K562 (cell line): ENCODE data around the gene ACOT9. TPM values are rescaled to one million over a fixed set of nuclear protein-coding genes. Genes with fewer than 3 reads are reported as not detected.
A peak's percentile ranks its signal among the peaks of the same experiment; 100 is the strongest.

ENCODE experiments used
- BRD9 ChIP-seq: fragments of 450-650 bp; IDR thresholded peaks from 2 replicates; pipeline ENCODE4 v1.6.1; 2018; ENCODE audit warnings: low read depth; ENCODE audit not compliant: partially characterized antibody
- CEBPZ ChIP-seq: fragments of 150-350 bp; IDR thresholded peaks from 2 replicates; pipeline ENCODE4 v1.6.1; 2014; ENCODE audit warnings: low read depth, mild to moderate bottlenecking, low read length, borderline replicate concordance
- E2F3 ChIP-seq: fragments of 250-450 bp; sonication (Bioruptor Pico); IDR thresholded peaks from 2 replicates; pipeline ENCODE4 v1.4.0; 2020; ENCODE audit warnings: mild to moderate bottlenecking
- E2F5 ChIP-seq: sonication (generic); formaldehyde crosslinking; IDR thresholded peaks from 2 replicates; pipeline ENCODE4 v1.8.0; 2022; ENCODE audit warnings: mild to moderate bottlenecking, missing genetic modification reagents
- IRF2 ChIP-seq: sonication (generic); formaldehyde crosslinking; IDR thresholded peaks from 2 replicates; pipeline ENCODE4 v1.8.1; 2022; ENCODE audit warnings: mild to moderate bottlenecking, missing genetic modification reagents
- MTF1 ChIP-seq: fragments of 250-450 bp; sonication (Bioruptor Pico); IDR thresholded peaks from 2 replicates; pipeline ENCODE4 v1.9.0; 2021; ENCODE audit warnings: moderate library complexity, mild to moderate bottlenecking, inconsistent platforms, borderline replicate concordance
- POLR2AphosphoS5 ChIP-seq: IDR thresholded peaks from 2 replicates; pipeline ENCODE4 v1.6.1; 2011; ENCODE audit warnings: mild to moderate bottlenecking, low read depth, low read length, moderate library complexity; ENCODE audit not compliant: control insufficient read depth, insufficient read depth
- SRSF3 ChIP-seq: fragments of 200-400 bp; formaldehyde crosslinking; IDR thresholded peaks from 2 replicates; pipeline ENCODE4 v1.6.1; 2016; ENCODE audit warnings: mild to moderate bottlenecking, low read length, moderate library complexity; ENCODE audit not compliant: insufficient read depth
- SUPT5H ChIP-seq: fragments of 450-650 bp; IDR thresholded peaks from 2 replicates; pipeline ENCODE4 v1.6.1; 2016
- TCF7 ChIP-seq: sonication (generic); IDR thresholded peaks from 2 replicates; pipeline ENCODE4 v1.6.1; 2016; ENCODE audit warnings: antibody characterized with exemption, borderline replicate concordance
- THAP12 ChIP-seq: fragments of 250-450 bp; sonication (Bioruptor Pico); IDR thresholded peaks from 2 replicates; pipeline ENCODE4 v1.9.0; 2021; ENCODE audit warnings: mild to moderate bottlenecking, inconsistent platforms
- ZNF436 ChIP-seq: fragments of 250-450, 450-650 bp; sonication (Bioruptor Pico); formaldehyde crosslinking; IDR thresholded peaks from 2 replicates; pipeline ENCODE4 v1.7.0; 2020; ENCODE audit warnings: mild to moderate bottlenecking
- ZNF592 ChIP-seq: fragments of 450-650 bp; IDR thresholded peaks from 2 replicates; pipeline ENCODE4 v1.6.1; 2017; ENCODE audit warnings: antibody characterized with exemption, mild to moderate bottlenecking
- ZSCAN32 ChIP-seq: fragments of 450-650 bp; formaldehyde crosslinking; IDR thresholded peaks from 2 replicates; pipeline ENCODE4 v1.4.0; 2020; ENCODE audit warnings: mild to moderate bottlenecking, moderate library complexity
- polyA plus RNA-seq, 8 experiments: library from polyadenylated mRNA; depleted of rRNA in 4 of 8; stranded (reverse) in 5 of 8; unstranded in 3 of 8; fragments of >200 nt; fragmentation: Nextera tagmentation in 2 of 8; fragmentation: Illumina TruSeq in 1 of 8; extraction: Ambion mirVana in 2 of 8; extraction: Trizol in 1 of 8; gene quantifications; 2 replicates each; pipeline versions ENCODE4 v1.2.1 to v1.2.3, GENCODE V29; 2011 to 2014; ENCODE audit warnings: inconsistent platforms in 1 of 8, missing spikeins in 1 of 8
- total RNA-seq, 7 experiments: library from RNA; depleted of rRNA in 6 of 7; stranded (reverse); fragments of >200 nt in 6 of 7; fragmentation: Illumina TruSeq in 2 of 7; extraction: Trizol in 2 of 7; gene quantifications; 2 replicates each; pipeline versions ENCODE4 v1.2.1 to v1.2.3, GENCODE V29; 2011 to 2021; ENCODE audit warnings: low replicate concordance in 1 of 7

The ACOT9 gene
- total and polyA plus RNA-seq, 9 of the 15 experiments (the other 6 are each of a cell fraction or from before 2014, with no cell fraction given): 31.2 to 80.9 (median 45.3) TPM

- TF ChIP-seq CEBPZ (no peak), MTF1 (no peak), SUPT5H (peak; percentile 80), THAP12 (CRISPR knock-in tag) (0 out of 2 replicates have a peak, but pooled peaks have one; percentile 16), ZNF436 (CRISPR knock-in tag) (no peak), POLR2AphosphoS5 (peak; percentile 60), ZNF592 (0 out of 2 replicates have a peak, but pooled peaks have one; percentile 50), ZSCAN32 (CRISPR knock-in tag) (no peak), BRD9 (no peak), E2F5 (CRISPR knock-in tag) (no peak), IRF2 (CRISPR knock-in tag) (no peak), E2F3 (CRISPR knock-in tag) (0 out of 2 replicates have a peak, but pooled peaks have one; percentile 22), TCF7 (no peak), SRSF3 (no peak)
These were observed 75.6 kb downstream of the ACOT9 start, which contains the start of gene PRDX4 (continued) for GRCh38 chrX:23667239-23668177.
